SK-N-MC (cell line): Measurements from ENCODE around the gene CD52.

Experiments used
- DNase-seq: peaks from one replicate; pipeline ENCODE4 v3.0.0-alpha.2; 2011; ENCODE audit warnings: low read depth, low spot score
- H3K27ac ChIP-seq: fragments of 200-600 bp; sonication (generic); 2 replicates; pipeline ENCODE4 v1.5.1; 2016; ENCODE audit warnings: mixed run types
- H3K36me3 ChIP-seq: fragments of 200-600 bp; sonication (generic); 2 replicates; pipeline ENCODE4 v1.6.1; 2017; ENCODE audit warnings: antibody characterized with exemption, low read length, mixed read lengths; ENCODE audit not compliant: insufficient read depth
- H3K4me3 ChIP-seq: fragments of 200-600 bp; sonication (generic); 2 replicates; pipeline ENCODE4 v1.5.1; 2016
- H3K9ac ChIP-seq: fragments of 200-600 bp; sonication (generic); 2 replicates; pipeline ENCODE4 v1.8.0; 2017; ENCODE audit warnings: mixed run types, mixed read lengths; ENCODE audit not compliant: insufficient read length
- H3K9me3 ChIP-seq: fragments of 200-600 bp; sonication (generic); 2 replicates; pipeline ENCODE4 v1.6.1; 2017; ENCODE audit warnings: low read depth, mild to moderate bottlenecking, antibody characterized with exemption, low read length, moderate library complexity, mixed read lengths
- EZH2 ChIP-seq: fragments of 200-600 bp; sonication (generic); IDR thresholded peaks from one replicate; pipeline ENCODE4 v1.6.1; 2017; ENCODE audit warnings: antibody characterized with exemption
- FOXP2 ChIP-seq: optimal IDR thresholded peaks from 2 replicates; pipeline ENCODE3; 2011; ENCODE audit warnings: mild to moderate bottlenecking, moderate library complexity; ENCODE audit not compliant: insufficient read depth; ENCODE audit errors: extremely low read length, control extremely low read depth
- POLR2AphosphoS5 ChIP-seq: IDR thresholded peaks from 2 replicates; pipeline ENCODE4 v1.6.1; 2012; ENCODE audit warnings: mild to moderate bottlenecking, low read depth, low read length, borderline replicate concordance

Gene CD52

GRCh38 chr1:26282401-26282918, 35.3 kb upstream of the CD52 start:
- TF ChIP-seq POLR2AphosphoS5: no peak
- no peak for TF ChIP-seq FOXP2

GRCh38 chr1:26283279-26283853, 34.4 kb upstream of the CD52 start:
- H3K36me3 ChIP-seq: peaks cover 5% of the 10 kb centered on the region; the same call in 1 of the 2 replicates
- H3K9ac ChIP-seq: no peak overlapping the region
- H3K4me3 ChIP-seq: no peak overlapping the region
- H3K27ac ChIP-seq: no peak overlapping the region
- no peak for TF ChIP-seq POLR2AphosphoS5
- no peak for TF ChIP-seq FOXP2
- TF ChIP-seq EZH2: no peak
- no peaks in the 10 kb centered on the region for H3K9me3 ChIP-seq
- DNase-seq: no peak

More at GRCh38 chr1:26282401-26282918, 35.3 kb upstream of the CD52 start:
- Histone ChIP-seq H3K36me3 (peaks cover 13% of the 10 kb centered on the region; the same call in 1 of the 2 replicates), H3K4me3 (no peak overlapping the region), H3K9me3 (no peaks in the 10 kb centered on the region), H3K9ac (no peak overlapping the region), H3K27ac (no peak overlapping the region)
- no peak for DNase-seq

- no peaks in the 10 kb centered on the region for H3K36me3 ChIP-seq
- TF ChIP-seq FOXP2 (no peak), POLR2AphosphoS5 (no peak; the same call in 1 of the 2 replicates), EZH2 (no peak)
- no peak overlapping the region for H3K4me3 ChIP-seq
- DNase-seq: no peak
- no peak overlapping the region for H3K27ac ChIP-seq
- no peaks in the 10 kb centered on the region for H3K9me3 ChIP-seq
- no peak overlapping the region for H3K9ac ChIP-seq
Observed at GRCh38 chr1:26283871-26284596, 33.7 kb upstream of the CD52 start.

- no peak for DNase-seq
Observed at GRCh38 chr1:26284597-26285347, 33.0 kb upstream of the CD52 start.

GRCh38 chr1:26285366-26286063, 32.2 kb upstream of the CD52 start:
- Histone ChIP-seq H3K9me3 (no peaks in the 10 kb centered on the region), H3K36me3 (no peaks in the 10 kb centered on the region), H3K27ac (no peak overlapping the region), H3K4me3 (no peak overlapping the region), H3K9ac (no peak overlapping the region)
- DNase-seq: no peak
- no peak for TF ChIP-seq EZH2
- no peak for TF ChIP-seq POLR2AphosphoS5
- no peak for TF ChIP-seq FOXP2

More at GRCh38 chr1:26284597-26285347, 33.0 kb upstream of the CD52 start:
- TF ChIP-seq FOXP2 (no peak), POLR2AphosphoS5 (no peak), EZH2 (no peak)
- H3K36me3 ChIP-seq: no peaks in the 10 kb centered on the region
- H3K27ac ChIP-seq: no peak overlapping the region
- H3K9me3 ChIP-seq: no peaks in the 10 kb centered on the region
- H3K9ac ChIP-seq: no peak overlapping the region
- H3K4me3 ChIP-seq: no peak overlapping the region

GRCh38 chr1:26286064-26286416, 31.7 kb upstream of the CD52 start:
- no peaks in the 10 kb centered on the region for H3K36me3 ChIP-seq
- no peak overlapping the region for H3K9ac ChIP-seq
- H3K27ac ChIP-seq: no peak overlapping the region
- no peak for DNase-seq
- H3K4me3 ChIP-seq: no peak overlapping the region
- H3K9me3 ChIP-seq: no peaks in the 10 kb centered on the region
- TF ChIP-seq POLR2AphosphoS5: no peak
- no peak for TF ChIP-seq FOXP2
- no peak for TF ChIP-seq EZH2

GRCh38 chr1:26287033-26287711, 30.6 kb upstream of the CD52 start:
- Histone ChIP-seq H3K4me3 (no peak overlapping the region), H3K27ac (no peak overlapping the region), H3K36me3 (no peaks in the 10 kb centered on the region), H3K9ac (no peak overlapping the region), H3K9me3 (no peaks in the 10 kb centered on the region)
- DNase-seq: no peak
- TF ChIP-seq FOXP2 (no peak), POLR2AphosphoS5 (no peak), EZH2 (no peak)

- no peak overlapping the region for H3K9ac ChIP-seq
- H3K9me3 ChIP-seq: no peaks in the 10 kb centered on the region
- DNase-seq: no peak
- TF ChIP-seq POLR2AphosphoS5 (no peak), FOXP2 (no peak), EZH2 (no peak)
- no peak overlapping the region for H3K4me3 ChIP-seq
- no peaks in the 10 kb centered on the region for H3K36me3 ChIP-seq
- no peak overlapping the region for H3K27ac ChIP-seq
Observed at GRCh38 chr1:26287811-26288210, 29.9 kb upstream of the CD52 start.
